Esophagus squamous epithelium (tissue), 5 donors: Measurements from ENCODE around the gene GYS1. TPM values are rescaled to one million over a fixed set of nuclear protein-coding genes. Genes with fewer than 3 reads are reported as not detected.

Experiments
- DNase-seq: peaks from one replicate; lab custom pipeline; 2025; lab: John Stamatoyannopoulos, UW
- H3K27ac ChIP-seq, 4 donors: fragments of 200-600 bp; sonication (generic); one replicate each; pipeline ENCODE4 v1.5.1; 2016 to 2019; ENCODE audit warnings: mild to moderate bottlenecking in 1 of 4
- H3K27me3 ChIP-seq, 4 donors: fragments of 200-600 bp; sonication (generic); 1 replicate in 3 of 4; 2 replicates in 1 of 4; pipeline versions ENCODE4 v1.5.1 to v1.6.0; 2017 to 2021; ENCODE audit warnings: antibody characterized with exemption in 1 of 4
- H3K36me3 ChIP-seq, 3 donors: fragments of 200-600 bp; sonication (generic); one replicate each; pipeline ENCODE4 v1.5.1; 2016 to 2019
- H3K4me1 ChIP-seq, 3 donors: fragments of 200-600 bp; sonication (generic); one replicate each; pipeline ENCODE4 v1.5.1; 2017 to 2019
- H3K4me3 ChIP-seq, 4 donors: fragments of 200-600 bp; sonication (generic); 1 replicate in 3 of 4; 2 replicates in 1 of 4; pipeline ENCODE4 v1.5.1; 2016 to 2019; ENCODE audit warnings: mild to moderate bottlenecking in 2 of 4, moderate library complexity in 1 of 4
- H3K9me3 ChIP-seq, 3 donors: fragments of 200-600 bp; sonication (generic); one replicate each; pipeline ENCODE4 v1.5.1; 2016 to 2019
- CTCF ChIP-seq, 6 experiments: fragments of 450-650 bp in 4 of 6; fragments of 200-600 bp in 2 of 6; sonication (generic) in 2 of 6; IDR thresholded peaks; one replicate each; pipeline ENCODE4 v1.5.1; 2016 to 2019; ENCODE audit warnings: antibody characterized with exemption in 6 of 6, mild to moderate bottlenecking in 4 of 6, moderate library complexity in 4 of 6
- POLR2A ChIP-seq, 4 donors: fragments of 450-650 bp; IDR thresholded peaks; one replicate each; pipeline ENCODE4 v1.6.1; 2017; ENCODE audit warnings: antibody characterized with exemption in 4 of 4, mild to moderate bottlenecking in 4 of 4, moderate library complexity in 3 of 4
- WGBS, 2 donors: methylation state at CpG; one replicate each; pipeline ENCODE4 v1.1.5; 2018; 5-methylcytosine and 5-hydroxymethylcytosine counted together
- intact Hi-C: fragments of 100-400 bp; cut with DNase I; formaldehyde crosslinking; loops from one replicate; pipeline ENCODE4 v1.15.0; 2022
- total RNA-seq, 4 donors: library from RNA; depleted of rRNA; stranded (reverse); fragments of >200 nt; gene quantifications; one replicate each; pipeline ENCODE4 v1.1.0, GENCODE V29; 2016
- donor health status: DM: yes; HTN: yes; CAD: no.

The GYS1 gene
- total RNA-seq, 4 donors from 2014 or later, result 30.6 to 47.6 (median 39.5) TPM

- intact Hi-C loops, result no loop called here
- WGBS, 2 donors, result 62 to 73% methylated on average over 4 to 7 of the region's 7 CpGs
Measured at GRCh38 chr19:48962849-48963165, 30.3 kb downstream of the GYS1 start.

GRCh38 chr19:48962029-48962848 lies 30.9 kb downstream of the GYS1 start:
- peak overlapping the region; percentile 84 to 95 (median 94) for H3K27ac ChIP-seq
- H3K9me3 ChIP-seq, result no peaks in the 10 kb centered on the region
- no peaks in the 10 kb centered on the region for H3K27me3 ChIP-seq
- TF ChIP-seq CTCF (IDR thresholded peaks at IDR 0.05), result peak in 1 of 6 experiments; percentile 2
- TF ChIP-seq POLR2A (IDR thresholded peaks at IDR 0.05), result peak in 2 of 4 donors; percentile 39 to 72
- H3K4me1 ChIP-seq, result peaks cover 37 to 52% (median 41%) of the 10 kb centered on the region in 3 donors
- peaks cover 0 to 13% (median 0%) of the 10 kb centered on the region in 3 donors for H3K36me3 ChIP-seq
- DNase-seq, result no peak
- intact Hi-C loops, result no loop called here
- peak overlapping the region in 1 of 4 donors; percentile 9 for H3K4me3 ChIP-seq
- WGBS, 2 donors, result 46 to 66% methylated on average over 18 to 22 of the region's 22 CpGs

More at GRCh38 chr19:48962849-48963165, 30.3 kb downstream of the GYS1 start:
- H3K9me3 ChIP-seq, result no peaks in the 10 kb centered on the region
- no peak for DNase-seq
- H3K27me3 ChIP-seq, result no peaks in the 10 kb centered on the region
- H3K36me3 ChIP-seq, result peaks cover 0 to 19% (median 0%) of the 10 kb centered on the region in 3 donors
- H3K27ac ChIP-seq, result peak overlapping the region; percentile 84 to 95 (median 94)
- TF ChIP-seq POLR2A (IDR thresholded peaks at IDR 0.05) (no peak), CTCF (IDR thresholded peaks at IDR 0.05) (no peak)
- H3K4me3 ChIP-seq, result peak overlapping the region in 1 of 4 donors; percentile 9
- peaks cover 42 to 58% (median 44%) of the 10 kb centered on the region in 3 donors for H3K4me1 ChIP-seq

GRCh38 chr19:48961673-48962028 lies 31.5 kb downstream of the GYS1 start:
- H3K36me3 ChIP-seq, result peaks cover 0 to 7% (median 0%) of the 10 kb centered on the region in 3 donors
- peak overlapping the region; percentile 84 to 95 (median 94) for H3K27ac ChIP-seq
- intact Hi-C loops, result no loop called here
- H3K9me3 ChIP-seq, result no peaks in the 10 kb centered on the region
- H3K4me1 ChIP-seq, result peaks cover 31 to 46% (median 35%) of the 10 kb centered on the region in 3 donors
- no peak for TF ChIP-seq CTCF (IDR thresholded peaks at IDR 0.05)
- no peak for TF ChIP-seq POLR2A (IDR thresholded peaks at IDR 0.05)
- H3K4me3 ChIP-seq, result no peak overlapping the region
- no peaks in the 10 kb centered on the region for H3K27me3 ChIP-seq
- no peak for DNase-seq
- WGBS, 2 donors, result 79 to 84% methylated on average over 9 to 10 of the region's 12 CpGs

- H3K27ac ChIP-seq, result peak overlapping the region in 3 of 4 donors; percentile 39 to 94 (median 84)
- H3K36me3 ChIP-seq, result peaks cover 0 to 6% (median 0%) of the 10 kb centered on the region in 3 donors
- no peak for TF ChIP-seq CTCF (IDR thresholded peaks at IDR 0.05)
- TF ChIP-seq POLR2A (IDR thresholded peaks at IDR 0.05), result no peak
- no peak overlapping the region for H3K4me3 ChIP-seq
- no peaks in the 10 kb centered on the region for H3K27me3 ChIP-seq
- intact Hi-C loops, result no loop called here
- H3K4me1 ChIP-seq, result peaks cover 26 to 44% (median 30%) of the 10 kb centered on the region in 3 donors
- H3K9me3 ChIP-seq, result no peaks in the 10 kb centered on the region
- WGBS, 2 donors, result 70 to 80% methylated on average over 15 to 18 of the region's 19 CpGs
- no peak for DNase-seq
Measured at GRCh38 chr19:48961051-48961649, 32.0 kb downstream of the GYS1 start.
